HK-2 (cell line): Measurements from ENCODE around the gene PLCL2.
"Not testable (repeated sequence)": the region's sequence is repeated elsewhere in the genome, so short reads cannot be mapped to it uniquely, and the experiment has no call there.

Experiments
- DNase-seq: peaks from one replicate; pipeline ENCODE4 v3.0.0-alpha.2; 2018; ENCODE audit not compliant: unreplicated experiment

PLCL2 gene

DNA sequence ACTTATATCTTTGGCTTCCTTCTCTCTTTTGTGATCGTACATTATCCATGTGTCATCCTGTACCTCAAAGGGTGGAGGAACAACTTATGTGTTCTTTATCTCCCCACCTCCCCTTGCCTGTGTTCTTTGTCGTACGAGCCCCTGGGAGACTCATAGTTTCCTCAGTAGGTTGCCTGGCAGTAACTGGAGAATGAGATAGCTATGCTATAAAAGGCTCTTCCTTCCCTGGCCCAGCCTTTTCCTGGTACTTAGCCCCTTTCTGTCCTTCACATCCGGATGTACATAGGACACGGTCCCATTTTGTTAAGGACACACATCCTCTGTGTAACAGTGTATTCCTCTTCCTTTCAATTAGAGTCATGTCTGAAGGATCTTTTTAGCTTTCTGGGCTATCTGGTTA, 32.1 kb downstream of the PLCL2 start:
- DNase-seq = no peak

DNA sequence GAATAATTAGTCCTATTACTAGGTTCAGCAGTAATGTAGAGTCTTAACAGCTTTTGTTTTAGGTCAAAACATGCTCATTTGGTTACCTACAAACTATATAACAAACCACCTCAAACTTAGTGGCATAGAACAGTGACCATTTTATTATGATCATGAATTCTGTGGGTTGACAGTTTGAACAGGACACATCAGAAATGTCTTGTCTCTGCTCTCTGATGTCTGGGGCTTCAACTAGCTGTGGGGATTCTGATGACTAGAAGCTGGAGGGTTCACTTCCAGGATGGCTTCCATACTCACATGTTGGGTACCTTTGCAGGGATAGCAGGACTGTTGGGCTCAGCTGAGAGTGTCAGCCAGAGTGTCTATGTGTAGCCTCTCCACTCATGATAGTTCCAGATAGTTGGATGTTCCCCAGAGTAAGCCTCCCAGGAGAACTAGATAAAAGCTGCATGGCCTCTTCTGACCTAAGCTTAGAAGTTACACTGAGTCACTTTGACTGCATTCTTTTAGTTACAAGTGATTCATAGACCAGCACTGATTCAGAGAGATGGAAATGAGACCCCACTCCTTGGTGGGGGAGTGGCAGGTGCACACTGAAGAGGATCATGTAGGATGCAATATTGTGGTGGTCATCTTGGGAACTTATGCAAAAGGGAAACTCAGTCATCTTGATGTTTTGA, 32.6 kb downstream of the PLCL2 start:
- no peak for DNase-seq

DNA sequence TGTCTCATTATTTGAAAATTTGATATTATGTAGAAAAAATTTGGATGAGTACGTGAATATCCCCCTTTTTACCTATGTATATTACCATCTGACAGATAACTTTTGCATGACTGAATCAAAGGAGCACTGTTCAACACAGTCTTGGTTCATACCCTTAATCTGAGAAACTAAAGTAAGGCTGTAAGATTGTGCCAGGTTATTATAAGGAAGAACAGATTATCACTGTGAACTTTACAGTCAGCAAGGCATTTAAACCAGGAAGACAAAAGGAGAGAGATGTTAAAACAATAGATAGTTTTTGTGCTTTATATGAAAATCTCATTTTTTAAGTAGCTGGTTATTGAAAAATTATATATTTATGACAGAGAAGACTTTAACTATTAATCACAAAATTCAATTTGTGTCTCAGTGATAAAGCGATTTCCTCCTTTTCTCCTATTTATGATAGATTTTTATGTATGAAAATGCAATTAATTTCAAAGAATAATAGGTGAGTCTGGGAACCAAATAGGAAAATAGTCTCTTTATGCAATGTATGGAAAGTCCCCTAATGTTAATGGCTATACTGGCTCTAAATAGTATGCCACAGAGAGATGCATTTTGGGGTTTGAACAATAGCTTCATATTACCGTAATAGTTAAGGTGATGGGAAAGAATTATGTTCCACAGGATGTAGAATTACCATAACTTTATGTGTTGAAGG, 33.4 kb downstream of the PLCL2 start:
- DNase-seq = no peak

DNA sequence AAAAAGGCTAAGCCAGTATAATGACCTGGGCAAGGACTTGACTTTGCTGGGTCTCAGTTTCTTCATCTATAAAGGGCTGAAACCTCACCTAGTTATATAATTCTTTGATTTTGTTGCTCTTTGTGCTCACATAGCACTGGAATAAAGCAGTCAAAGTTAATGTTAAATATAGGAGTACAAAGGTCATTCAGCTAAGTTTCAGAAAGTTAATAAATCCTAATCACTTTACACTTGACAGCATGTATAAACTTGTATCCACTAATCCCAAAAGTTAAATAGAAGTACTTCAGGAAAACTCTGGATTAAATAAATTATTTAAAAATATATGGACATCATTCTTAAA, 33.9 kb downstream of the PLCL2 start:
- DNase-seq = no peak

DNA sequence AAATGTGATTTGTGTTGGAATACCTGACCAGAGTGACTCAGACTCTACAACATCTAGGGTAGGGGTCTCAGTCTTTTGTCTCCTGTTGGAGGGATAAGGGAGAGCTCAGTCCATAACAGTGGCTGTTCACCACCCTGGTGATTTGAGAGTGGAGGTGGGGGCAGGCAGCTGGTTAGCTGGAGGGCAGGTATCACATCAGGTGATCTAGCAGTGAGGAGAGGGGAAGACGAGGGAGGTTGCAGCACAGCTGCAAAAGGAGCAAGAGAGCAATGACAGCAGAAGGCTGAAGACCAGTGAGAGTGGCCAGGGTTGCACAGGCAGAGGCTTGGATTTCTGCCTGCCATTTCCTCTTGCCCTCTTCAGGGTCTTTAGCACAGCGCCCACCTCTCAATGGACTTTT, 38.4 kb downstream of the PLCL2 start:
- no peak for DNase-seq

DNA sequence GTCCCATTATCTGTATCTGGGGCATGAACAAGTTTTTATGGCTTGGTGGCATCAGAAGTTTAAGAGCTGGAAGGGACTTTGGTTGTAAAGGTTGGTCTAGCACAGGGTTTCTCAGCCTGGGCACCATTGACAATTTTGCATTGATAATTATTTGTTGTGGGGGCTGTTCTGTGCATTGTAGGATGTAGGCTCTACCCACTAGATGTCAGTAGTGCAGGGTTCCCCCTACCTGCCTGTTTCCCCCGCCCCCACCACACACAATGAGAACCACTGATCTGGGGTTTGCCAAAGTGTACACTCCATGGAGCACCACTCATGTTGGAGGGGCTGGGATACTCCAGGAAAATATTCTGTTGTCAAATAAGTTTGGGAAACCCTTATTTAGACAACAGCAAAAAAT, 42.7 kb downstream of the PLCL2 start:
- no peak for DNase-seq

DNA sequence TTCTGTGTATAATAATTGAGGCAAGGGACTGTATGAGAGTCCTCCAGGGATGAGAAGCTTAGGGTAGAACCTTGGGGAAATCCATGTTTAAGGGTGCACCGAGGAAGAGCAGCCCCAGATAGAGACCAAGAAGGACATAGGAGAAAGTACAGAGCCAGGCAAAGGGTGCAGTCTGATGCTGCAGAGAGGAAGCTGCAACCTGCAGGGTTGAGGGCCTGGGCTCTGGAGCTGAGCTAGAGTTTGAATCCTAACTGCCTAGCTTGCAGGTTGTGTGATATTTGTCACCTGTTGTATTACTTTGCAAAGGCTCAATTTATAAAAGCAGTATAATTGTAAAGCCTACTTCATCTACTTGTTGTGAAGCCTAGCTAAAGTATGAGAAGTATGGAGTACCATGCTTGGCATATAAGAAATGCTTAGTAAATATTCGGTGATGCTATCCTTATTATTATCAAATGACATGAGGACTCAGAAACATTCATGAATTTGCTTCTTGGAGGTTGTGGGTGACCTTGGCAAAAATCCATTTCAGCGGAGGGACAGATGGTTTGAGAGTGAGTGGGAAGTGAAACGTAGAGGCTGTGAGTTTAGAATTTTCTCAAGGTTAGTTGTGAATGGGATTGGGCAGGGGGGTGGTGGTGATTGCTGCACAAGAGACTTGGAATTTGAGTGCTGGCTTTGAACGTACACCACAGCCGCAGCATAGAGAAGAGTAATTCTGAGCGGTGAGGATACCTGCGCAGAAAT, 43.8 kb downstream of the PLCL2 start:
- DNase-seq = no peak

DNA sequence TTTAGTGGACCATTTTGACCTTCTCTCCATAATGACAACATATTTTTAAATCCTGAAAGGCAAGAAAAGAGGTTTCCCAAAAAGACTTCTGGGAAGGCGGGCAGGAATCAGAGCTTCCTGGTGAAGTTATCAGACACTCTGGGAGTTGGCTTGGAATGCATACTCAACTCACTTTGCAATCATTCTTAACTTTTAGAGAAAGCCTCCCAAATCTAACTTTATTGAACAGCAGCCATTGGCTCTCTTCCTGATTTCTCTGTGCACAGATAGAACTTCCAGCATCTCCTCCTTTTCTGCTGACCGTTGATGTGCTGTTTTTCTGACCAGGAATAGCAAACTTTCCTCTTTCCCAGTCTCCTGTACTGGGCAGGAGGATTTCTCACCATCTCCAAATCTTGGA, 44.6 kb downstream of the PLCL2 start:
- DNase-seq = no peak

DNA sequence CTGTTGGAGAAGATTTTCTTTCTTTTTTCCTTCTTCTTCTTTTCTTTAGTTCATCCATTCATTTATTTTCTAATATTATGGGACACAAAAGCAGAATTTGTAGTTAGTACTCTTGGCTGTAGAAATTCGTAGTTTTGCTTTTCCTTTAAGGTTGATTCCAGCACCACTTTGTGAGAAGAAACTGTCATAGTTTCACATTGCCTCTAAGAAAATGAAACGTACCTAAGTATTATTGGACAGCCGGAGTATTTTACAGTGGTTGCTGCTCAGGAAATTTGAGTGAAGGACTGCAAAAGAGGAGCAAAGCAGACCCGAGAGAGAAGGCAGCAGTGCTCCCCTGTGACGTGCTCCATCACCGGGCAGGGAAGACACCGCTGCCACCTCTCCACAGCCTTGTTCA, 48.1 kb downstream of the PLCL2 start:
- DNase-seq = no peak

DNA sequence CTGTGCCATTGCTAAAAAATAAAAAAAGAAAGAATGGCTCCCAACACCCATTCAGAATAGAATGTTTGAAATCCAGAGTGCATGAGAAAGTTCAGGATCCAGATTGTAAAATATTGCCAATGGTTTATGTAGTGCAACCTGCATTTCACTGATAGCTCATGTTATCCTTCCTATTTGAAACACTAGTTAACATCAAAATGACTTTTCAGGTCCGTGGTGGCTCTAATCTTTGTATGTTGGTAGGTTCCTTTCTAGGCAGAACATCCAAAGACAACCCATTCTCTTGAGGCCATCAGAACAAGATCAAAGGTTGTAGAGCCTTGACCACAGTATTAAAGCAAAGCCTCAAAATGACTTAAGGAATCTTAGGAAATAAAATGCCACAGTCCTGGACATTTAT, 51.0 kb downstream of the PLCL2 start:
- no peak for DNase-seq

DNA sequence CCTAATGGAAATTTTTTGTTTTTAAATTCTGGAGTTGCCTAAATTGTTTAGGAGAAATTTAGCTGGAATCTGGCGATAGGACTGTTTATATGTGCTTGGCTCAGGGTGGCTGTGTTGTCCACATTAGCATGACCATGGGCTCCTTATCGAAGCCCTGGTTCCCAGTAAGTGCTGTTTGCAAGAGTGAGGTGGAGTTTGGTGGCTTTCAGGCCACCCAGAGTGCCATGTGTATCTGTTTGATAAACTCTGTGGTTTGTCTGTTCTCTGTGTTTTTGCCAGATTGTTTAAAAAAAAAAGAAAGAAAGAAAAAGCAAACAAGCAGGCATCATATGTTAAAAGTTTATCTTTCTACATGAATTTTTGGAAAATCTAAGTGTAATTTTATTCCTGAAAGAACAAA, 51.5 kb downstream of the PLCL2 start:
- DNase-seq = no peak

DNA sequence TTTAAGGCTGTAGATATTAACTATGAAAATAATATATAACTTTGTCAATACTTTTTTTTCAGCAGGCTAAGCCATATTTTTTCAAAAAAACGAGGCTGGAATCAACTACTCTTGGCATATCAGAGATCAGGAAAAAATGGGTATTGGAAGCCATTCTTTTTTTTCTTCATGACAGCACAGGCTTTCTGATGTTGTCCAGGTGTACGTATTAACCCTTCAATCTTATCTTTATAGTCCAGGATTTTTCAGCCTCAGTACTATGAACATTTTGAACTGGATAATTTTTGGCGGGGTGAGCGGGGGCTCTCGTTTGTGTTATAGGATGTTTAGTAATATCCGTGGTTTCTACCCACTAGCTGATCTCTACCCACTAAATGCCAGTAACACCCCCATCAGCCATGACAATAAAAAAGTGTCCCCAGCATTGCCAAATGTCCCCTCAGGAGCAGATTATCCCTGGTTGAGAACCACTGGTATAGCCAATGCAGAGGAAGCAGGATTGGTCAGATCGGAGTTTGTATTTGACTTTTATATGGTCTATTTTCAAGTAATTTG, 52.0 kb downstream of the PLCL2 start:
- DNase-seq = no peak

DNA sequence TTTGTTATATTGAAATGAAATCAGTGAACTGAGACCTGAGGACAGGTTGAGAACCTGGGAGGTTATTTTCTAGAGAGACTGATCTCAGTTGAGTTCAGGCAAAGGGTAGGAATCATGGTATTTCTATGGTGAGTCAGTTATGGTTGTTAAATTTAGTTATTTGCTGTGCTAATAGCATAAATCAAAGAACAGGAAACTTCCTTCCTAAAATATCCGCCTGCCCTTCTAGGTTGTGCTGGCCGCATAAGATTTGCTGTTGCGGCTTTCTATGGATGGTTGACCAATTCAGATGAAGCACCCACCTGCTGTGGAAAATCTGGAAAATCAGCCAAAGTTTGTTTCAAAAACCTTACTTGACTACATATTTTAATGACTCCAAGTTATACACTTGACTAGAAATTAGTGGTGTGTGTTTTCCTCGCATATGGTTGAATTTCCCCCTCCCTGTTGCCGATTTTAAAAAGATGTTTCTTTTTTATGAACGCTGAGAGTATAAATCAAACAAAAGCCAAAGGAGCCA, 52.6 kb downstream of the PLCL2 start:
- no peak for DNase-seq

DNA sequence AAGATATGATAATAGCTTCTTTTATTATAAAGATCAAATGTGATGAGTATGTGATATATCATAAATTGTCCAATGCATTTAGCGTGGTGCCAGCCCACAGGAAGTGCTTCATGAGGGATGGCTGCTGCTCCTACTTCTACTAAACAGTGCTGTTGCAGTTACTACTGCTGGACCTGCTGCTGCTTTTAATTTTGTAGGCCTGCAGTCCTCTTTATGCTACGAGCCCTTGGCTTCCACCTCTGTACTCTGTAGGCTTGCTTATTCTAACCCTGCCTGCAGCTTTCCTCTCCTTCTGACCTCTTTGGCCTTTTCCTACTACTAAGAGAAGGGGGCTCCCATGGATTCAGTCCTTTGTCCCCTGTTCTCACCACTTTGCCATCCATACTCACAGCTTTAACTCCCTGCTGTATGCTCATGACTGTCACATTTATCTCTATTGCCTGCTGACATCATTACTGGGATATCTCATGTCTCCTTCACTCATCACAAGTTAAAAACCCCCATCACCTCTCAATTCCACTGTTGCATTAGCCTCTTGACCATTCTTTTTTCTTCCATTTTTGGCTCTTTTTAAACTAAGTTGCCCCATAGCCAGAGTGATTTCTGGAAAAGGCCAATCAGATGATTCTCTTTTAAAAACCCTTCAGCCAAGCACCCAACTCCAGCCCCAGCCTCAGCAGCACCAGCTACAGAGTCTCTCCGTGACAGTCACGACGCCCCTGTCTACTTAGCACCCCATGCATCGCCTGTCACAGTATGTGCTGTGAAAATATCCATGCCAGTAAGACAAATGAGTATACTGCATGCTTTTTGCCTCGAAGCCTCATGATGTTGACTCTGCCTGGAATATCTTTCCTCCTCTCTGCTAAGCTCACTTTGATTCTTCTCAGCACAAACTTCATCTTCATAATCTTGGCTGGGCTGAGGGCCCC, 56.3 kb downstream of the PLCL2 start:
- DNase-seq = no peak

DNA sequence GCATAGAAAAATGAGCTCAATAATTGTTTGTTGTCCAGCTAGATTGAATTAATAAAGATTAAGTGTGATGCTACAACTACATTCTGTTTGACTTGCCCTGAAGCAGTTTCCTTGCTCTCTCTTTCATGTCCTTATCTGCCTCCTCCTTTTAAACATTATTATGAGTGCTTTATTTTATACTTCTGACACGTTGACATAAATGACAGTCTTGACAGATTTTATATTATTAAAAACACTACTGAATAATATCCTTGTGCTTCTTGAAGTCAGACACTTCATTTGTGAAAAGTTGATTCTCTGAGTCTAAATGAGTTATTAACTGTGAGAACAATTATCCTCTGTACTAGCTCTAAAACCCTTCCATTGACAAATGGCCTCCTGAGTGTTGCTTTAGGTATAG, 58.2 kb downstream of the PLCL2 start:
- no peak for DNase-seq

DNA sequence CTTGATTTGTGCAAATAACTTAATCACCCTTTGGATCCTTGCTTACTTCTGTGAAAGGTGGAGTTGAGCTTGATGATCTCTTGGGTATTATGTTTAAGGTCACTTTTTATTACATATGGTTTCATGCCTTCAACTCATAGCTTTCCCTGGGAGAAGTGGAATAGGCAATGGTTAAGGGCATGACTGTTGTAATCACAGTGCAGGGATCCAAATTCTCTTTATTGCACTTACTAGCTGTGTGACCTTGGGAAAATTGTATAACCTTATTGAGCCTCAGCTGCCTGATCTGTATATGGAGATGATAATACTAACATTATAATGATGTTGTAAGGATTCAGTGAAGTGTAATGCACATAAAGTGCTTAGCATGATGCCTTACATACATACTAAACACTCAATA, 59.1 kb downstream of the PLCL2 start:
- DNase-seq = no peak

DNA sequence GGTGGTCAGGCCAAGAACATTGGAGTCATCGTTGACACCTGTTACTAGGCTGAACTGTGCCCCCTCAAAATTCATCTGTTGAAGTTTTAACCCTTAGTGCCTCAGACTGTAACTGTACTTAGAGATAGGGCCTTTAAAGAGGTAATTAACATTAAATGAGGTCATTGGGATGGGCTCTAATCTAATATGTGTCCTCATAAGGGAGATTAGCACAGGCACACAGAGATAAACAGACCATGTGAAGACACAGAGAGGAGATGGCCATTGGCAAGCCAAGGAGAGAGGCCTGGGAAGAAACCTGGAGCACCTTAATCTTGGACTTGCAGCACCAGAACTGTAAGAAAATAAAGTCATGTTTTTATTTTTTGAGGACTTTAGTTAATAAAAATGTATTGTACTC, 59.6 kb downstream of the PLCL2 start:
- no peak for DNase-seq

DNA sequence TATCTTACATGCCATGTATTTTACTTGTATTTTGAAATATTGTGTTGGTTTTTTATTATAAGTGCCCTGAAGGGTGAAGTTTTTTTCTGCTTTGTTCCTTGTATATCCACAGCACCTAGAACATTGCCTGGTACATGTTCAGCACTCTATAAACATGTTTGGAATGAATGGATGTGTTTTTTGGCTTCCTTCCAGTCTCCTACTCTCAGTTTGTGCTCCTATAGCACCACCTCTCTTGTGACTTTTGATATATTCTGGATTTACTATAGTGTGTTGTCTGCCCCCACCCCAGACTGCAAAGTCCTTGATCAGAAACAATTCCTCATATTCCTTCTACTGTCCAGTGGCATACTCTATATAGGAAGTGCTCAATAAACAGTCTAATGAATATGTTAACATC, 60.6 kb downstream of the PLCL2 start:
- no peak for DNase-seq

DNA sequence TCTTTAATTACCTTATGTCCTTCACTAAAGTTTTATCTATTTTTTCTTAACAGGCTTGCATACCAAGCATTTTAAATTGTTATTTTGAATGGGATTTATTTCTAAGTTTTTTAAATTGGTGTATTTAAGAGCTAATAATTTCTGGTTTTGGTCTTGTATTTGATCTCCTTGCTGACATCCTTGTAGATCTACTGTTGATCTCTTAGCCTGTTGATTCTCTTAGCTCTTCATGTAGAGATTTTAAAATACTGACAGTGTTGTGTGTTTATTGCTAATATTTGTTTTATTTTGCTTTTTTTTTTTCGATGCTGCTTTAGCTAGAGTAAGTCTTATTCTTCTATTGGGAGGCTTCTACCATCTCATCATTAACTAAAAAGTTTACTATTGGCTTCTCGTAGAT, 65.5 kb downstream of the PLCL2 start:
- no peak for DNase-seq

DNA sequence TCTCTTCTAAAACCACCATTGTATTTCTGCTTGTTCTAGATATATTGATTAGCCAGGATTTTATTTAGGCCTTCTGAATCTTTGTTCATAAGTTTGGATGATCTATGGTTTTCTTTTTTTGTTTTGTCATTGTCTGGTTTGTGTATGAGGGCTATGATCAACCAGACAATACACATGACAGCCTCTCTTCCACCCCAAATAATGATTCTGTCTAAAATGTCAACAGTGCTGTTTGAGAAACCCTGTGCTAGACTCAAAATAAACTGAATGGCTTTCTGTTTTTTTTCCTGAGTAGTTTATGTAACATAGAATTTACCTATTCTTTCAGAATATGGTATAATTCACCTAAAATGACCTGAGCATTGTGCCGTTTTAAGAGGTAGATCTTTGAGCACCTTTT, 66.1 kb downstream of the PLCL2 start:
- no peak for DNase-seq

DNA sequence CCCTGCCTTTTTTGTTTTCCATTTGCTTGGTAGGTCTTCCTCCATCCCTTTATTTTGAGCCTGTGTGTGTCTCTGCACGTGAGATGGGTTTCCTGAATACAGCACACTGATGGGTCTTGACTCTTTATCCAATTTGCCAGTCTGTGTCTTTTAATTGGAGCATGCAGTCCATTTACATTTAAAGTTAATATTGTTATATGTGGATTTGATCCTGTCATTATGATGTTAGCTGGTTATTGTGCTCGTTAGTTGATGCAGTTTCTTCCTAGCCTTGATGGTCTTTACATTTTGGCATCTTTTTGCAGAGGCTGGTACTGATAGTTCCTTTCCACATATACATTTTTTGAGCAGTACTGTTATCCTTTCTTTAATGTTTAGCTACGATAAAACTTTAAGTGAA, 73.1 kb downstream of the PLCL2 start:
- DNase-seq = not testable (repeated sequence)

DNA sequence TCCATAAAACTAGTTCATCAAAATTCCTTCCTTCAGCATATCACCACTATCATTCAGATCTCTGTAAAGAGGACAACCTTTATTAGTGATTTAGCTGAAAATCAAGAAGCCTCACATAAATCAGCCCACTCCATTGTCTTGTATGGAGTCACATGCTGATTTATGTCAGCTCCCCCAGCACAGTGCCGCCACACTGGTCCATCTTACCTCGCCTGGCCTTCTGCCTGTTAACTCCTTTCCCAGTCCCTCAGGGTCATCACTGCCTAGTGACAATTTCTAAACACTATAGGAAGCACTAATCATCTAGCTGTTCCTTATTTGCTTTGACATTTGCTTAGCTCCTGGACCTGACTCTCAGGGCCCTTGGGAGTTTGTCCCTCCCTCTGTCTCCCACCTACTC, 75.4 kb downstream of the PLCL2 start:
- DNase-seq = no peak
